ENCODE measurements around the gene SLC46A2.

The SLC46A2 gene

GRCh38 chr9:112869041-112869529, 21.6 kb downstream of the SLC46A2 start:
- ChIA-PET POLR2A (no interaction called here), CTCF (no interaction called here)
- DNase-seq (ENCODE audit: extremely low spot score): no peak
- TF ChIP-seq, protein P1, sequence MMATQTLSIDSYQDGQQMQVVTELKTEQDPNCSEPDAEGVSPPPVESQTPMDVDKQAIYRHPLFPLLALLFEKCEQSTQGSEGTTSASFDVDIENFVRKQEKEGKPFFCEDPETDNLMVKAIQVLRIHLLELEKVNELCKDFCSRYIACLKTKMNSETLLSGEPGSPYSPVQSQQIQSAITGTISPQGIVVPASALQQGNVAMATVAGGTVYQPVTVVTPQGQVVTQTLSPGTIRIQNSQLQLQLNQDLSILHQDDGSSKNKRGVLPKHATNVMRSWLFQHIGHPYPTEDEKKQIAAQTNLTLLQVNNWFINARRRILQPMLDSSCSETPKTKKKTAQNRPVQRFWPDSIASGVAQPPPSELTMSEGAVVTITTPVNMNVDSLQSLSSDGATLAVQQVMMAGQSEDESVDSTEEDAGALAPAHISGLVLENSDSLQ (IDR thresholded peaks at IDR 0.05): no peak
- TF ChIP-seq LEF1 (IDR thresholded peaks at IDR 0.05; ENCODE audit: borderline replicate concordance): no peak
- TF ChIP-seq BHLHE40 (IDR thresholded peaks at IDR 0.05; ENCODE audit: borderline replicate concordance): no peak
- TF ChIP-seq L3MBTL2 (conservative IDR thresholded peaks at IDR 0.05): no peak
- TF ChIP-seq SUZ12 (IDR thresholded peaks at IDR 0.05): no peak
- no peak for TF ChIP-seq ARNT (IDR thresholded peaks at IDR 0.05)
- TF ChIP-seq ZNF384 (IDR thresholded peaks at IDR 0.05): no peak
- no peak for TF ChIP-seq ELF4 (IDR thresholded peaks at IDR 0.05)
- no peak for TF ChIP-seq TARDBP (IDR thresholded peaks at IDR 0.05)
- no peak for TF ChIP-seq FOXA1 (IDR thresholded peaks at IDR 0.05)
- TF ChIP-seq NFRKB (IDR thresholded peaks at IDR 0.05): no peak
- TF ChIP-seq FOXK2 (IDR thresholded peaks at IDR 0.05): no peak
- no peak for TF ChIP-seq HDGF (IDR thresholded peaks at IDR 0.05; ENCODE audit: borderline replicate concordance)
- no peak for TF ChIP-seq CTBP1 (IDR thresholded peaks at IDR 0.05; ENCODE audit: borderline replicate concordance)
- no peak for TF ChIP-seq SP1 (IDR thresholded peaks at IDR 0.05)

DNA sequence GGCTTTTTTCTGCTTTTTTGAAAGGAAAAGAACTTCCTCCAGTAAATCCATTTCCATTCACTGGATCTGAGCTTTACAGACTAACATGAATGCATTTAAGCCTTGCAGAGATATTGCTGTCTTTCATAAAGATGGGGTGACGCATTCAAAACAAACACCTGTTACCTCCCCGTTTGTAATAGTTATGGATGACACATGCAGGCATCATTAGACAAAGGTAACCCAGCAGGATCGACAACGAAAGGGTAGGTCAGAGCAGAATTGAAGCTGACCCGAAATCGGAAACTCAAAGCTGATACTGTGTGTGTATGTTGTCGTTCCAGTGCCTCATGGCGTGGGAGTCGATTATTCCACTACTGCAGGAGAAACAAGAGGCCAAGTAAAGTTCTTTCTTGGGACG, 22.2 kb downstream of the SLC46A2 start:
- POLR2A ChIA-PET: no interaction called here
- no peak for DNase-seq (ENCODE audit: extremely low spot score)
- TF ChIP-seq SP1 (IDR thresholded peaks at IDR 0.05): no peak
- CTCF ChIA-PET: no interaction called here

DNA sequence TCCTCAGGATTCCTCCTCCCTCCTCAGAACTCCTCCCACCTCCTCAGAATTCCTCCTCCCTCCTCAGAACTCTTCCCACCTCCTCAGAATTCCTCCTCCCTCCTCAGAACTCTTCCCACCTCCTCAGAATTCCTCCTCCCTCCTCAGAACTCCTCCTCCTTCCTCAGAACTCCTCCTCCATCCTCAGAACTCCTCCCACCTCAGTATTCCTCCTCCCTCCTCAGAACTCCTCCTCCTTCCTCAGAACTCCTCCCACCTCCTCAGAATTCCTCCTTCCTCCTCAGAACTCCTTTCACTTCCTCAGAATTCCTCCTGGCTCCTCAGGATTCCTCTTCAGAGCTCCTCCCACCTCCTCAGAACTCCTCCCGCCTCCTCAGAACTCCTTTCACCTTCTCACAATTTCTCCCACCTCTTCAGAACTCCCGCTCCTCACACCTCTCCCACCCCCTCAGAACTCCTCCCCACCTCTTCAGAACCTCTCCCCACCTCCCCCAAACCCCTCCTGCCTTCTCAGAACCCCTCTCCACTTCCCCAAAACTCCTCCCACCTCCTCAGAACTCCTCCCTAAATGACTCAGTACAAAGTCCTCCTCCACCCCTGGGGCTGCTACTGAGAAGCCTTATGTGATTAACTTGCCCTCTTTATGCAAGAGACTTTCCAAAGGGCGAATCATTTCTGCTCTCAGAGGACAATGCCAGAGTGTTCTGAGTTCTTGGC, 23.2 kb downstream of the SLC46A2 start:
- no peak for TF ChIP-seq ARNT (IDR thresholded peaks at IDR 0.05)
- TF ChIP-seq L3MBTL2 (conservative IDR thresholded peaks at IDR 0.05): no peak
- no peak for TF ChIP-seq TARDBP (IDR thresholded peaks at IDR 0.05)
- TF ChIP-seq NFRKB (IDR thresholded peaks at IDR 0.05): no peak
- no peak for DNase-seq (ENCODE audit: extremely low spot score)
- ChIA-PET POLR2A (no interaction called here), CTCF (no interaction called here)

DNA sequence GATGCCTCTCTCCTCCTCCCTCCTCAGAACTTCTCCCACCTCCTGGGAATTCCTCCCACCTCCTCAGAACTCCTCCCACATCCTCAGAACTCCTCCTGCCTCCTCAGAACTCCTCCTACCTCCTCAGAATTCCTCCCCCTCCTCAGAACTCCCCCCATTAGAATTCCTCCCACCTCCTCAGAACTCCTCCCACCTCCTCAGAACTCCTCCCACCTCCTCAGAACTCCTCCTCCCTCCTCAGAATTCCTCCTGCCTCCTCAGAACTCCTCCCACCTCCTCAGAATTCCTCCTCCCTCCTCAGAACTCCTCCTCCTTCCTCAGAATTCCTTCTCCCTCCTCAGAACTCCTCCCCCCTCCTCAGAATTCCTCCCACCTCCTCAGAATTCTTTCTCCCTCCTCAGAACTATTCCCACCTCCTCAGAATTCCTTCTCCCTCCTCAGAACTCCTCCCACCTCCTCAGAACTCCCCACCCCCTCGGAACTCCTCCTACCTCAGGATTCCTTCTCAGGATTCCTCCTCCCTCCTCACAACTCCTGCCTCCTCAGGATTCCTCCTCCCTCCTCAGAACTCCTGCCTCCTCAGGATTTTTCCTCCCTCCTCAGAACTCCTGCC, 23.9 kb downstream of the SLC46A2 start:
- POLR2A ChIA-PET: no interaction called here
- CTCF ChIA-PET: no interaction called here
- no peak for TF ChIP-seq BHLHE40 (IDR thresholded peaks at IDR 0.05; ENCODE audit: borderline replicate concordance)
- no peak for TF ChIP-seq ZNF384 (IDR thresholded peaks at IDR 0.05)
- TF ChIP-seq ELF4 (IDR thresholded peaks at IDR 0.05): no peak
- no peak for TF ChIP-seq CTBP1 (IDR thresholded peaks at IDR 0.05; ENCODE audit: borderline replicate concordance)
- DNase-seq (ENCODE audit: extremely low spot score): no peak

DNA sequence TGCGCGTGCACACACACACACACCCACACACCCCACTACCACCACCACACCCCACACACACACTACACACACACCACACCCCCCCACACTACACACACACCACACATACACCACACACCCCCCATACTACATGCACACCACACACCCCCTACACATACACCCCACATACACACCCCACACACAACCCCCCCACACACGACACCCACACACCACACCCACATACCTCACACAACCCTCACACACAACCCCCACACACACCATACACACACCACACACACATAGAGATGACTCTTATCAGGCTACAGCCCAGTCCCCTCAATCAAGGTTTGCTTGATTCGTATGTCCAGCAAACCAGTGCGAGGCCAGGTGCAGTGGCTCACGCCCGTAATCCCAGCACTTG, 25.7 kb downstream of the SLC46A2 start:
- DNase-seq (ENCODE audit: extremely low spot score): no peak
- no peak for TF ChIP-seq BHLHE40 (IDR thresholded peaks at IDR 0.05; ENCODE audit: borderline replicate concordance)
- TF ChIP-seq HDGF (IDR thresholded peaks at IDR 0.05; ENCODE audit: borderline replicate concordance): no peak
- TF ChIP-seq ZNF384 (IDR thresholded peaks at IDR 0.05): no peak
- TF ChIP-seq, protein P1 (IDR thresholded peaks at IDR 0.05): no peak
- no peak for TF ChIP-seq FOXA1 (IDR thresholded peaks at IDR 0.05)
- TF ChIP-seq LEF1 (IDR thresholded peaks at IDR 0.05; ENCODE audit: borderline replicate concordance): no peak
- no peak for TF ChIP-seq SUZ12 (IDR thresholded peaks at IDR 0.05)
- ChIA-PET POLR2A (no interaction called here), CTCF (no interaction called here)

DNA sequence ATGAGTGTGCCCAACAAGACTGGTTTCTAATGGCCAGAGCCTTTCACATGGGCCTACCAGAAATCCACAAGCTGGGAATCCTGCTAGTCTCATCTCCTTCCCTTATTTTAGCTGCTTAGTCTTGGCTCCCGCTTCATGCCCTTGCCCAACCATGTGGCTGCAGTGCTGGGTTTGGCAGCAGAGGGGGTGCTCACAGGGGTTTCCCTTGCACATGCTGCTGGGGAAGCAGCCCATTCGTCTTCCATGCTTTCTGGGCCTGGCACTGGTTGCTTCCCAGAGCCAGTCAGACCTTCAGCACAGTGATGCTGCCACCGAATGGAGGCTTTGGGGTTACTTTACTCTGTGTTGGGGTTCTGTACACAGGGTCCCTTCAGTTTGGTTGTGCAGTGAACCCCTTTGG, 26.3 kb downstream of the SLC46A2 start:
- POLR2A ChIA-PET: no interaction called here
- DNase-seq (ENCODE audit: extremely low spot score): no peak
- CTCF ChIA-PET: no interaction called here
- TF ChIP-seq FOXM1 (IDR thresholded peaks at IDR 0.05; ENCODE audit: borderline replicate concordance) (no peak), NFRKB (IDR thresholded peaks at IDR 0.05) (no peak), BHLHE40 (IDR thresholded peaks at IDR 0.05; ENCODE audit: borderline replicate concordance) (no peak)
- TF ChIP-seq, protein P1 (IDR thresholded peaks at IDR 0.05): no peak

DNA sequence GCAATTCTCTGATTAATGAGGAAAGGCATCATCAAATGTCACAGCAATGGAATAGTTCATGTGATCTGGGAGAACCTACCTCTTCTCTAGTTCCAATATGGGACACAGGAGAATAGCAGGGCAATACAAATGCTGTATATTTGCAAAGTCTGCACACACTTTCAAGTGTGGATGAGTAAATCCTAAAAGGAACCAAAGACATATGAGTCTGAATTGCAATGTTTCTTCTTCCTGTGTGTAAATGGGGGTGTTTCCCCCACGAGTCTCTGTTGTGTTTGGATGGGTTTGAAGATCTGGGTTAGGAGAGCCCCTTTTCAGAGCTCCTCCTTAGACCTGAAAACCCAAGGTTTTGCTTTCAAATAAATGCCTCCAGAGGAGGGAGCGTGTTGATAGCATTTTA, 26.9 kb downstream of the SLC46A2 start:
- TF ChIP-seq ZNF384 (IDR thresholded peaks at IDR 0.05) (no peak), SP1 (IDR thresholded peaks at IDR 0.05) (no peak), FOXK2 (IDR thresholded peaks at IDR 0.05) (no peak), L3MBTL2 (conservative IDR thresholded peaks at IDR 0.05) (no peak), FOXA1 (IDR thresholded peaks at IDR 0.05) (no peak), HDGF (IDR thresholded peaks at IDR 0.05; ENCODE audit: borderline replicate concordance) (no peak), ELF4 (IDR thresholded peaks at IDR 0.05) (no peak), LEF1 (IDR thresholded peaks at IDR 0.05; ENCODE audit: borderline replicate concordance) (no peak), SUZ12 (IDR thresholded peaks at IDR 0.05) (no peak), ARNT (IDR thresholded peaks at IDR 0.05) (no peak), BHLHE40 (IDR thresholded peaks at IDR 0.05; ENCODE audit: borderline replicate concordance) (no peak), CTBP1 (IDR thresholded peaks at IDR 0.05; ENCODE audit: borderline replicate concordance) (no peak), FOXM1 (IDR thresholded peaks at IDR 0.05; ENCODE audit: borderline replicate concordance) (no peak), TARDBP (IDR thresholded peaks at IDR 0.05) (no peak), NFRKB (IDR thresholded peaks at IDR 0.05) (no peak)
- TF ChIP-seq, protein P1 (IDR thresholded peaks at IDR 0.05): no peak
- CTCF ChIA-PET: no interaction called here
- POLR2A ChIA-PET: no interaction called here
- no peak for DNase-seq (ENCODE audit: extremely low spot score)
